NCI-H128 (cell line): Measurements from ENCODE around the gene POLK.
"Not testable (repeated sequence)": the region's sequence is repeated elsewhere in the genome, so short reads cannot be mapped to it uniquely, and the experiment has no call there.

ENCODE experiments used
- DNase-seq: peaks from one replicate; lab custom pipeline; 2025; ENCODE audit not compliant: unreplicated experiment; lab: John Stamatoyannopoulos, UW

The POLK gene

GRCh38 chr5:75607341-75607740 is 95.7 kb downstream of the POLK start:
- DNase-seq = not testable (repeated sequence)

GRCh38 chr5:75608870-75609269 is 97.2 kb downstream of the POLK start:
- DNase-seq = no peak

- DNase-seq = no peak
Measured at GRCh38 chr5:75610201-75610600, 98.5 kb downstream of the POLK start.

- not testable (repeated sequence) for DNase-seq
Measured at GRCh38 chr5:75610859-75611310, 99.2 kb downstream of the POLK start.

- DNase-seq = no peak
Measured at GRCh38 chr5:75611311-75612225, 99.9 kb downstream of the POLK start, which contains the start of gene ANKDD1B. Gene ANKDD1B (plus strand): TSS chr5:75611453. CDS start chr5:75611635, 182 bp downstream.

GRCh38 chr5:75612226-75612569 is 100.5 kb downstream of the POLK start:
- no peak for DNase-seq

- no peak for DNase-seq
Measured at GRCh38 chr5:75612901-75613300, 101.2 kb downstream of the POLK start.

GRCh38 chr5:75614176-75614575 is 102.5 kb downstream of the POLK start:
- DNase-seq = no peak

- DNase-seq = no peak
Measured at GRCh38 chr5:75616371-75616881, 104.7 kb downstream of the POLK start.

- no peak for DNase-seq
Measured at GRCh38 chr5:75616971-75617621, 105.4 kb downstream of the POLK start.

- no peak for DNase-seq
Measured at GRCh38 chr5:75617736-75618352, 106.2 kb downstream of the POLK start.

GRCh38 chr5:75620184-75620959 is 108.7 kb downstream of the POLK start:
- no peak for DNase-seq

GRCh38 chr5:75622564-75622963 is 110.9 kb downstream of the POLK start:
- DNase-seq = no peak

GRCh38 chr5:75623846-75624245 is 112.2 kb downstream of the POLK start:
- DNase-seq = no peak

- DNase-seq = no peak
Measured at GRCh38 chr5:75626959-75627358, 115.3 kb downstream of the POLK start.

GRCh38 chr5:75627801-75628200 is 116.1 kb downstream of the POLK start:
- no peak for DNase-seq

GRCh38 chr5:75630875-75631274 is 119.2 kb downstream of the POLK start:
- no peak for DNase-seq

GRCh38 chr5:75632321-75632720 is 120.6 kb downstream of the POLK start:
- DNase-seq = no peak

- no peak for DNase-seq
Measured at GRCh38 chr5:75637949-75638348, 126.3 kb downstream of the POLK start.

- DNase-seq = no peak
Measured at GRCh38 chr5:75639535-75640311, 128.0 kb downstream of the POLK start.
